SK-N-MC (cell line): Measurements from ENCODE around the gene ZNF394.

Source experiments
- DNase-seq: peaks from one replicate; pipeline ENCODE4 v3.0.0-alpha.2; 2011; ENCODE audit warnings: low read depth, low spot score
- H3K27ac ChIP-seq: fragments of 200-600 bp; sonication (generic); 2 replicates; pipeline ENCODE4 v1.5.1; 2016; ENCODE audit warnings: mixed run types
- H3K36me3 ChIP-seq: fragments of 200-600 bp; sonication (generic); 2 replicates; pipeline ENCODE4 v1.6.1; 2017; ENCODE audit warnings: antibody characterized with exemption, low read length, mixed read lengths; ENCODE audit not compliant: insufficient read depth
- H3K4me3 ChIP-seq: fragments of 200-600 bp; sonication (generic); 2 replicates; pipeline ENCODE4 v1.5.1; 2016
- H3K9ac ChIP-seq: fragments of 200-600 bp; sonication (generic); 2 replicates; pipeline ENCODE4 v1.8.0; 2017; ENCODE audit warnings: mixed run types, mixed read lengths; ENCODE audit not compliant: insufficient read length
- H3K9me3 ChIP-seq: fragments of 200-600 bp; sonication (generic); 2 replicates; pipeline ENCODE4 v1.6.1; 2017; ENCODE audit warnings: low read depth, mild to moderate bottlenecking, antibody characterized with exemption, low read length, moderate library complexity, mixed read lengths
- EZH2 ChIP-seq: fragments of 200-600 bp; sonication (generic); IDR thresholded peaks from one replicate; pipeline ENCODE4 v1.6.1; 2017; ENCODE audit warnings: antibody characterized with exemption
- FOXP2 ChIP-seq: optimal IDR thresholded peaks from 2 replicates; pipeline ENCODE3; 2011; ENCODE audit warnings: mild to moderate bottlenecking, moderate library complexity; ENCODE audit not compliant: insufficient read depth; ENCODE audit errors: extremely low read length, control extremely low read depth
- POLR2AphosphoS5 ChIP-seq: IDR thresholded peaks from 2 replicates; pipeline ENCODE4 v1.6.1; 2012; ENCODE audit warnings: mild to moderate bottlenecking, low read depth, low read length, borderline replicate concordance

ZNF394 gene

DNA sequence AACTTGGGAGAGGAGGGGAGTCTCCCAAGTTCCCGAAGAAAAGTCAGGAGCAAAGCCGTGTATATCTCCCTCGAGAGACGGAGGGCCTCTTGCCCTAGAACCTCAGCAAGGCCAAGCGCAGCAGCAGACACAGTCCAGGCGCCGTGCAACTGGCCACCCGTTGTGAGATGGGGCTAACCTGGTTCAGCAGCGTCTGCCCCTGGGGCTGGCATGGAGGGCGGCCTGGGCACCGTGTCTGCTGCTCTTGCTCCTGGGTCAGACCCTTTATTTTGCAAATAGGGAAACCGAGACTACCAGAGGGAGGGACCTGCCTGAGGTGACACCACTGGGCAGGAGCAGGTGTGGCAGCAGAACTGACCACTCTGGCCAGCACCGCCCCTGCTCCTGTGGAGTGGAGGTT, 47.5 kb downstream of the ZNF394 start:
- Histone ChIP-seq H3K9me3 (no peaks in the 10 kb centered on the region), H3K4me3 (no peak overlapping the region), H3K9ac (no peak overlapping the region), H3K36me3 (peaks cover 78% of the 10 kb centered on the region; the same call in 1 of the 2 replicates), H3K27ac (no peak overlapping the region)
- TF ChIP-seq EZH2 (no peak), POLR2AphosphoS5 (no peak), FOXP2 (no peak)
- no peak for DNase-seq

DNA sequence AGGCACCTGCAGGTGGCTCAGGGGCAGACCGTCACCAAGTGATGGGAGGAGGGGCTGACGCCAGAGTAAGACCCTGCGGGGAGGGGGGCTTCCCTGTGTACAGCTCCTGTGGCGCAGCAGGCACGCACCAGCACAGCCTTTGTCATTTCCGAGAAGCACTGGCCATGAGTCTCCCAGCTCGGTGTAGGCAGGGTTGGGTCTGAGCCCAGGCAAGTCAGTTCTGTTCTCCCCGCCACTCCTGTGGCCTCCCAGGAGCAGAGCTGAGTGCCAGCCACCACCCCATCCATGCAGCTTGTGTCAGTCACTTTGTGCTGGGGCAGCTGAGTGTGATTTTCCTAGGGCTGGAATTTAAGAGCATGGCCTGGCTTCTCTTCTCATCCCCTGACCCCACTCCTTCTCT, 48.1 kb downstream of the ZNF394 start:
- TF ChIP-seq EZH2 = no peak
- no peak for TF ChIP-seq FOXP2
- TF ChIP-seq POLR2AphosphoS5 = no peak
- no peaks in the 10 kb centered on the region for H3K9me3 ChIP-seq
- H3K9ac ChIP-seq = no peak overlapping the region
- H3K36me3 ChIP-seq = peaks cover 75% of the 10 kb centered on the region; the same call in 1 of the 2 replicates
- no peak for DNase-seq
- H3K4me3 ChIP-seq = no peak overlapping the region
- no peak overlapping the region for H3K27ac ChIP-seq

DNA sequence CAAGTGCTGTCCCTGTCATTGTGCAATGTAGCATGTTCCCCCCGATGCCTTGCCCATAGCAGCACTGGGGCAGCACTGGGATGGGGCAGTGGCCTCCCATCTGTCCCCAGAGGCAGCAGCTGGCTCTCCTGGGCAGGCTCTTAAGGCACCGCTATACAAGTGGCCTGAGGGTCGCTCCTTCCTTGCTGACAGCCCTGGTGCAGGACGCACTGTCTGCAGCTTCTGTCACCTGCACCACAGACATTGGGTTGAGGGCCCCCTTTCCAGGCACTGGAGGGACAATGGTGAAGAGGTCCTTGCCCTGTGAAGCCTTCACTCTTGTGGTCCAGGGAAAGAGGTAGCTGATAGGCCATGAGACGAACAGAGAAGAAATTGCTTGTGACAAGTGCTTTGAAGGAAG, 50.8 kb downstream of the ZNF394 start:
- DNase-seq = no peak
- Histone ChIP-seq H3K4me3 (no peak overlapping the region), H3K27ac (no peak overlapping the region), H3K9me3 (no peaks in the 10 kb centered on the region), H3K9ac (no peak overlapping the region), H3K36me3 (peaks cover 76% of the 10 kb centered on the region)
- TF ChIP-seq EZH2 (no peak), FOXP2 (no peak), POLR2AphosphoS5 (no peak)

DNA sequence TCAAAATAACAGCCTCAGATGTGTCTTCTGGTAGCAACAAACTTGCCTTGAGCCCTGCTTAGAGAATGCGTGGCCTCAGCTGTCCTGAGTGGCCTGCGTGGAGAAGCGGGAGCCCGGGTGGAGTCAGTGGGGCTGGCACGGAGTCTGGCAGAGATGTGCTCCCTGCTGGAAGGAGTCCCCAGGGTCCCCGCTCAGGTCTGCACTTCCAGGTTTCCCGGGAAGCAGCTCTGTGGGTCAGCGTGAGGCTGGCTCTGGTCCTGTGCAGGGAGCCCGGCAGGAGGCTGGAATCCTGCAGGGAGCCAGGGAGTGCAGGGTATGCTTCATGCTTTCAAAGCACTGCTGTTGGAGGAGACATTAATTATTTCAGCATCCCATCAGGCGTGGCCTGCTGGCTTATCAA, 51.2 kb downstream of the ZNF394 start:
- no peak for DNase-seq
- Histone ChIP-seq H3K9ac (no peak overlapping the region), H3K27ac (no peak overlapping the region), H3K9me3 (no peaks in the 10 kb centered on the region), H3K4me3 (no peak overlapping the region), H3K36me3 (peaks cover 74% of the 10 kb centered on the region)
- TF ChIP-seq POLR2AphosphoS5 = no peak
- no peak for TF ChIP-seq EZH2
- no peak for TF ChIP-seq FOXP2

DNA sequence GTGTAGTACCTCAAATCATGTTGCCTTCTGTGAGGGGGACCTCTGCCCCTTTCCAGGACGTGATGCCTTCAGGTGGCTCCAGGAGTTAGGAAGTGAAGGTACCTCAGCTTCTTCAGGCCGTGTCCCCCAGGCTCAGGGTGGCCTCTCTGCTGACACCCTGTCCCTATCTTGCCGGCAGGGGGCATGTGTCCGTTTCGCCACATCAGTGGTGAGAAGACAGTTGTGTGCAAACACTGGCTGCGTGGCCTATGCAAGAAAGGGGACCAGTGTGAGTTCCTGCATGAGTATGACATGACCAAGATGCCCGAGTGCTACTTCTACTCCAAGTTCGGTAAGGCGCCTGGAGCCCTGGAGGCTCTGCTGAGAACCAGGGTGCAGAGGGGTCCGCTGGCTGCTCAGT, 52.1 kb downstream of the ZNF394 start:
- Histone ChIP-seq H3K4me3 (no peak overlapping the region), H3K9me3 (no peaks in the 10 kb centered on the region), H3K9ac (no peak overlapping the region), H3K36me3 (peaks cover 75% of the 10 kb centered on the region), H3K27ac (no peak overlapping the region)
- no peak for DNase-seq
- TF ChIP-seq EZH2 = no peak
- TF ChIP-seq FOXP2 = no peak
- TF ChIP-seq POLR2AphosphoS5 = no peak

GRCh38 chr7:99446096-99446495, 54.0 kb downstream of the ZNF394 start:
- Histone ChIP-seq H3K36me3 (peaks cover 73% of the 10 kb centered on the region), H3K27ac (no peak overlapping the region), H3K9ac (no peak overlapping the region), H3K4me3 (no peak overlapping the region), H3K9me3 (no peaks in the 10 kb centered on the region)
- no peak for DNase-seq
- TF ChIP-seq EZH2 (no peak), FOXP2 (no peak), POLR2AphosphoS5 (no peak)
